Duodenal mucosa (tissue), 2 donors: Measurements from ENCODE around the gene IL23A.
"Not testable (repeated sequence)": the region's sequence is repeated elsewhere in the genome, so short reads cannot be mapped to it uniquely, and the experiment has no call there.

Experiments used
- H3K27ac ChIP-seq: one replicate; pipeline ENCODE4 v1.7.0; 2013; ENCODE audit warnings: low read depth, low read length
- H3K27me3 ChIP-seq, 2 donors: one replicate each; pipeline ENCODE4 v1.7.0; 2013; ENCODE audit warnings: low read length in 2 of 2, control low read depth in 1 of 2; ENCODE audit not compliant: insufficient read depth in 2 of 2, control insufficient read depth in 1 of 2
- H3K36me3 ChIP-seq, 2 donors: one replicate each; pipeline ENCODE4 v1.7.0; 2013; ENCODE audit warnings: low read length in 2 of 2, control low read depth in 1 of 2; ENCODE audit not compliant: insufficient read depth in 2 of 2, control insufficient read depth in 1 of 2
- H3K4me1 ChIP-seq, 2 donors: one replicate each; pipeline ENCODE4 v1.7.0; 2013; ENCODE audit warnings: low read length in 2 of 2, control low read depth in 1 of 2; ENCODE audit not compliant: insufficient read depth in 2 of 2, control insufficient read depth in 1 of 2
- H3K4me3 ChIP-seq, 2 donors: one replicate each; pipeline ENCODE4 v1.7.0; 2013; ENCODE audit warnings: low read length in 2 of 2, low read depth in 1 of 2
- H3K9ac ChIP-seq, 2 donors: one replicate each; pipeline ENCODE4 v1.7.0; 2013; ENCODE audit warnings: low read length in 2 of 2, low read depth in 1 of 2
- H3K9me3 ChIP-seq, 2 donors: one replicate each; pipeline ENCODE4 v1.7.0; 2013; ENCODE audit warnings: low read length in 2 of 2, control low read depth in 1 of 2; ENCODE audit not compliant: control insufficient read depth in 1 of 2

IL23A gene

DNA sequence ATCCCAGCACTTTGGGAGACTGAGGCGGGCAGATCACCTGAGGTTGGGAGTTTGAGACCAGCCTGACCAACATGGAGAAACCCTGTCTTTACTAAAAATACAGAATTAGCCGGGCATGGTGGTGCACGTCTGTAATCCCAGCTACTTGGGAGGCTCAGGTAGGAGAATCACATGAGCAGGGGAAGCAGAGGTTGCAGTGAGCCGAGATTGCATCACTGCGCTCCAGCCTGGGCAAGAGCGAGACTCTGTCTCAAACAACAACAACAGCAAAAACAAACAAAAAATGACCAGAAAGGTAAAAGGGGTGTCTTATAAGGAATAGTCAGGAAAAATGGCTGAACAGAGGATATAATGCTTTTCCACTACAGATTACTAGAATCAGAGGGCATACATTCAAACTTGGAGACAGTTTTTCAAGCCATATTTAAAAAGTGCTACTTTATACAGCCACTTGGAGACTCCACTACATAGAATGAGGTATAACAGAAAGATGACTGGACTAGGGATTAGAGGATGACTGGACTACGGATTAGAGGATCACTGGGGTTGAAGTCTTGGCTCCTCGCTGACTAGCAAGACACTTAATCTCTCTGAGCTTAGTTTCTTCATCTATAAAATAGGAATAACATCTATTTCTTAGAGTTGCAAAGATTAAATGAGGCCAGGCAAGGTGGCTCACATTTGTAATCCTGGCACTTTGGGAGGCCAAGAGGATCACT lies 33.7 kb upstream of the IL23A start:
- H3K36me3 ChIP-seq = peaks cover 0 to 33% of the 10 kb centered on the region in 2 donors
- H3K27ac ChIP-seq = no peak overlapping the region

DNA sequence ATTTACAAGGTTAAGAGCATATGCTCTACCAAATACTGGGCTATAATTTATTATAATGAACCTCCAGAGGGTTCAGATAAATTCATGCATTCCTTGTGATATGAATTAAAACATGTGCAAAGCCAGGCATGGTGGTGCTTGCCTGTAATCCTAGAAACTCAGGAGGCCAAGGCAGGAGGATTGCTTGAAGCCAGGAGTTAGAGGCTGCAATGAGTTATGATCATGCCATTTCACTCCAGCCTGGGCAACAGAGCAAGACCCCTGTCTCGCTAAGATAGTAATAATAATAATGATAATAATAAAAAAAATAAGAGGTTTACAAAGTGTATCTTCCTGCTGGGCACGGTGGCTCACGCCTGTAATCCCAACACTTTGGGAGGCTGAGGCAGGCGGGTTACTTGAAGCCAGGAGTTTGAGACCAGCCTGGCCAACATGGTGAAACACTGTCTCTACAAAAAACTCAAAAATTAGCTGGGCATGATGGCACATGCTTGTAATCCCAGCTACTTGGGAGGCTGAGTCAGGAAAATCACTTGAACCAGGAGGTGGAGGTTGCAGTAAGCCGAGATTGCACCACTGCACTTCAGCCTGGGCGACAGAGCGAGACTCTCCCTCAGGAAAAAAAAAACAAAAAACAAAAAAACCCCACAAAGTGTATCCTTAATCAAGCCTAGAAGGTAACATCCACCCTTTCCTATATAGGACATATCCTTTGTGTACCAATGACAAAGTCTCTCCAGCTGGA lies 31.3 kb upstream of the IL23A start:
- no peak overlapping the region for H3K9ac ChIP-seq
- no peak overlapping the region for H3K4me3 ChIP-seq
- no peaks in the 10 kb centered on the region for H3K9me3 ChIP-seq
- H3K36me3 ChIP-seq = peaks cover 0 to 50% of the 10 kb centered on the region in 2 donors
- H3K4me1 ChIP-seq = no peaks in the 10 kb centered on the region
- no peaks in the 10 kb centered on the region for H3K27me3 ChIP-seq
- H3K27ac ChIP-seq = no peak overlapping the region

More for the DNA sequence above, 33.7 kb upstream of the IL23A start:
- no peak overlapping the region for H3K9ac ChIP-seq
- no peaks in the 10 kb centered on the region for H3K27me3 ChIP-seq
- no peaks in the 10 kb centered on the region for H3K9me3 ChIP-seq
- H3K4me1 ChIP-seq = peaks cover 18 to 19% of the 10 kb centered on the region in 2 donors
- H3K4me3 ChIP-seq = no peak overlapping the region

DNA sequence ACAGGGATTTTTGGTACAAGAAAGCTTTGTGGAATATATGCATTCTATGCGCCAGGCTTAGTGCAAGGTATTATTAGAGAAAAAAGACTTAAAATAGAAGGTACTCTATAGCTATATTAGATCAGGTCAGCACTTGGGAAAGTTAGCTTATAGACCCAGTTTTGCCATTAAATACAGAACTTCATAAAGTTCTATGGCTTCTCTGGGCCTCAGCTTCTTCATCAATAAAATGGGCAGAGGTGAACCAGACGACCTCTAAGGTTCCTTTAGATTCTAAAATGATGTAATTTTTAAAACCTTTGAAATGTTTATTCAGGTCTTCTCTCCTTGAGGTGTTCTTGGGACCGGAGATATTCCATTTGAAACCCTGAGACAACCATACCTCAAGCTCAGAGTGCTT lies 30.0 kb upstream of the IL23A start:
- Histone ChIP-seq H3K36me3 (peaks cover 0 to 50% of the 10 kb centered on the region in 2 donors), H3K27ac (no peak overlapping the region), H3K9ac (no peak overlapping the region), H3K27me3 (no peaks in the 10 kb centered on the region), H3K4me1 (no peaks in the 10 kb centered on the region), H3K4me3 (no peak overlapping the region), H3K9me3 (no peaks in the 10 kb centered on the region)

DNA sequence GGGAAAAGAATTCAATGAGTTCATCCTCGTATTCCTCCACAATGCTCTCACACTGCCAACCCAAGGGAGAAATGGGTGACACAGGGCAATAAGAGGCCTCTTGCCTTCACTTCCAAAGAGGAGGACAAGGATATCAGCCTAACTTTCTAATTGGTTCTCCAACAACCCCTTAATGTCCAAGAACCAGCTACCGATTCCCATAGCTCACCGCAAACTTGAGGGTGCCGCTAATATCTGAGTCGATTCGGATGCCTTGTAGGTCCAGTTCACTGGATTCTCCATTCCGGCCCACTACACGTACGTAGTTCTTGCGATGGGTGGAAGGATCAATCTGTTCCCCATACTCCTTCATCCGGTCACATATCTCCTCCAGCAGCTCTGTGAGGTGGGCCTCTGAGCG lies 27.7 kb upstream of the IL23A start:
- no peak overlapping the region for H3K27ac ChIP-seq
- no peak overlapping the region for H3K9ac ChIP-seq
- H3K9me3 ChIP-seq = no peaks in the 10 kb centered on the region
- no peak overlapping the region for H3K4me3 ChIP-seq
- H3K36me3 ChIP-seq = peaks cover 0 to 41% of the 10 kb centered on the region in 2 donors
- H3K4me1 ChIP-seq = peaks cover 10 to 13% of the 10 kb centered on the region in 2 donors
- H3K27me3 ChIP-seq = no peaks in the 10 kb centered on the region

DNA sequence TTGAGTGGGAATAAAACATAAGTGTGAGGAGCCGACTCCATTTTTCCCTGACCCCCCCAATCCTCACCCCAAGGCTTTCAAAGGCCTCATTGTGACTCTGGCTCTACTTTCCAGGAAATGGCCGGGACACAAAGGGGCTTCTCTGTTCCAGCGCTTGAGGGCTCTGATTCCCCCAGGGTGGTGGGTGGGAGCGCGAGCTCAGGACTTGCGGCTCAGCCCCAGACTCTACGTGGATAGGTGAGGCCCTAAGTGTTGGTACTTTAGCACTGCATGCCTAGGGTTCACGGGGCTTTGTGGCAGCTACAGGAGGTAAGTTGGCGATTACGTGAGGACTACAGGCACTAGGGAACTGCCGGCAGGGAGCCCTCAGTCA lies 23.4 kb upstream of the IL23A start:
- Histone ChIP-seq H3K27ac (peak overlapping the region; percentile 90), H3K9ac (peak overlapping the region; percentile 96 to 99), H3K36me3 (peaks cover 12 to 37% of the 10 kb centered on the region in 2 donors), H3K9me3 (no peaks in the 10 kb centered on the region), H3K27me3 (no peaks in the 10 kb centered on the region), H3K4me3 (peak overlapping the region; percentile 98 to 99), H3K4me1 (peaks cover 10 to 19% of the 10 kb centered on the region in 2 donors)

DNA sequence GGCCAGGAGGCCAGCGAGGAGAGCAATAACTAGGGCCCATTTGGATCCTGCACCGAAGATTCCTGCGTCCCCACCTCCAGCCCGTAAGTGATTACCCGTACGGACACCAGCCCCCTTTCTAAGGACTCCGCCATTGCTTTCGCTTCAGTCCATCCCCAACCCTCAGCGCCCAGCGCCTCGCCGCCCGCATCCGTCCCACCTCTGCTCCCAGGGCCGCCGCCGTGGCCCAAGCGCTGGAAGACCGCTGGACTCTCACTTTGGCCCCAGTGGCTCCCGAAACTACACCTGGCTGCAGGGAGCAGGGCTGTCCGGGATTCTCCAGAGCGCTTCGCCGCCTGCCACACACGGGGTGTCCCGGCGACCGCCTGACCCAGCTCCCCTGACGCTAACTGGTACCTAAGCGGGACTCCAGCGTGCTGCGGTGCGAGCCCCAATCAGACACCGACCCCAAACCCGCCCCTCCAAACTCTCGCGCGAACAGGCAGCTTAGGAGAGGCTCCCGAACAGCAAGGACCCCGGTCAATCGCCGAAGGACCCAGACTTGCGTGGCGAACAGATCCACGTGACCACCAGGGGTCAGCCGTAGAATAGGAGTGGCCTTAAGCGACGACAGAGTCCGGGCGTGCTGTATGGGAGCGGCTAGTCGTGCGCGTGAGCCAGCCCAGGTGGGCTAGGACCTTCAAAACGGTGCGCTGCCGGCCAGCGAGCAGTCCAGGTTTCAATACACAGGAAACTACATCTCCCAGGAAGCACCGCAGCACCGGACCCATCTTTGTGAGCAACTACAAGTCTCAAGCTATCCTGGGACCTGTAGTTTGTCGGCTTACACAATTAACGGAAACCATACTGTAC lies 22.8 kb upstream of the IL23A start, which contains the start of gene CNPY2:
Gene CNPY2 (minus strand): TSS at position 367 of the 852 bp plus-strand sequence. CDS start 771 bp downstream, outside the sequence.
- H3K9ac ChIP-seq = peak within 1 kb of the TSS; percentile 96 to 99
- no peaks in the 10 kb centered on the region for H3K9me3 ChIP-seq
- peaks cover 10 to 19% of the 10 kb centered on the region in 2 donors for H3K4me1 ChIP-seq
- peak within 1 kb of the TSS; percentile 90 for H3K27ac ChIP-seq
- H3K27me3 ChIP-seq = no peaks in the 10 kb centered on the region
- H3K4me3 ChIP-seq = peak within 1 kb of the TSS; percentile 98 to 99
- peaks cover 12 to 31% of the 10 kb centered on the region in 2 donors for H3K36me3 ChIP-seq

DNA sequence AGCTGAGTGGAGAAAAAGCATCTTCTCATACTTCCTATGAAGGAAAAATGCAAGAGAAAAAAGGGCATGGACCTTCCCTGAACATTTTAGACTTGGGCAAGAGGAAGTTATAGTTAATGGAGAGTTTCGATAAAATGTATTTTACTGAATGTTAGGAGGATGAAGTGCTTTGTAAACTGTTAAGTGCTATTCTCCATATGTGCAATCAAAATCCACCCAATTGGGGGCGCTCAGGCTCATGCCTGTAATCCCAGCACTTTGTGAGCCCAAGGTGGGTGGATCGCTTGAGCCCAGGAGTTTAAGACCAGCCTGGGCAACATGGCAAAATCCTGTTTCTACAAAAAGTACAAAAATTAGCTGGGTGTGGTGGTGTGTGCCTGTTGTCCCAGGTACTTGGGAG lies 21.0 kb upstream of the IL23A start:
- Histone ChIP-seq H3K9ac (no peak overlapping the region), H3K27ac (no peak overlapping the region), H3K4me1 (peaks cover 10 to 19% of the 10 kb centered on the region in 2 donors), H3K36me3 (peaks cover 12 to 31% of the 10 kb centered on the region in 2 donors), H3K9me3 (no peaks in the 10 kb centered on the region), H3K27me3 (no peaks in the 10 kb centered on the region), H3K4me3 (no peak overlapping the region)

DNA sequence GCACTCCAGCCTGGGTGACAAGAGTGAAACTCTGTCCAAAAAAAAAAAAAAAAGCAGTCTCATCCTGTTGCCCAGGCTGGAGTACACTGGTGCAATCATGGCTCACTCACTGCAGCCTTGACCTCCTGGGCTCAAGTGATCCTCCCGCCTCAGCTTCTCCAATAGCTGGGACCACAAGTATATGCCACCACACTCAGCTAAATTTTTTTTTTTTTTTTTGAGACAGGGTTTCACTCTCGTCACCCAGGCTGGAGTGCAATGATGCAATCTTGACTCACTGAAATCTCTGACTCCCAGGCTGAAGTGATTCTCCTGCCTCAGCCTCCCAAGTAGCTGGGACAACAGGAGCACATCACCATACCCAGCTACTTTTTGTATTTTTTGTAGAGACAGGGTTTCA lies 17.7 kb upstream of the IL23A start:
- Histone ChIP-seq H3K36me3 (peaks cover 40 to 65% of the 10 kb centered on the region in 2 donors), H3K9ac (no peak overlapping the region), H3K4me1 (peaks cover 0 to 7% of the 10 kb centered on the region in 2 donors), H3K9me3 (no peaks in the 10 kb centered on the region), H3K27me3 (no peaks in the 10 kb centered on the region), H3K27ac (no peak overlapping the region), H3K4me3 (no peak overlapping the region)

DNA sequence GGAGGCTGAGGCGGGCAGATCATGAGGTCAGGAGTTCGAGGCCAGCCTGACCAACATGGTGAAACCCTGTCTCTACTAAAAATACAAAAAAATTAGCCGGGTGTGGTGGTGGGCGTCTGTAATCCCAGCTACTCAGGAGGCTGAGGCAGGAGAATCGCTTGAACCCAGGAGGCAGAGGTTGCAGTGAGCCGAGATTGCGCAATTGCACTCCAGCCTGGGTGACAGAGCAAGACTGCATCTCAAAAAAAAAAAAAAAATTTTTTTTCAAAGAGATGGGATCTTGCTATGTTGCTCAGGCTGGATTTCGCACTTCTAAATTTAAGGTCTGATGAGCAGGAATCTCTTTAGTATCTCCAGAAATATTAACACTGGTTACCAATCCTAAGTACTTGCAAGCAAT lies 17.1 kb upstream of the IL23A start:
- H3K4me1 ChIP-seq, H3K27me3 ChIP-seq, H3K9ac ChIP-seq, H3K9me3 ChIP-seq, H3K27ac ChIP-seq, H3K4me3 ChIP-seq: not testable (repeated sequence)
- peaks cover 46 to 71% of the 10 kb centered on the region in 2 donors for H3K36me3 ChIP-seq
